ENCODE results near the gene PCDHA5.

GRCh38 chr5:140842798-140843733 lies 21.7 kb downstream of the PCDHA5 start:
- no peak for TF ChIP-seq REST (IDR thresholded peaks at IDR 0.05; ENCODE audit: insufficient read depth in 1 of 2, low read depth in 2 of 2, low read length in 2 of 2)
- TF ChIP-seq TAF1 (IDR thresholded peaks at IDR 0.05; ENCODE audit: borderline replicate concordance, insufficient read depth, low read length): no peak
- TF ChIP-seq POLR2AphosphoS5 (IDR thresholded peaks at IDR 0.05; ENCODE audit: low read depth, low read length): no peak
- TF ChIP-seq FOXP2 (optimal IDR thresholded peaks at IDR 0.05; ENCODE audit: borderline replicate concordance, extremely low read depth, extremely low read length, insufficient read depth): no peak
